Measurements from ENCODE around the gene F11R. TPM values are rescaled to one million over a fixed set of nuclear protein-coding genes. Genes with fewer than 3 reads are reported as not detected.
A peak's percentile ranks its signal among the peaks of the same experiment; 100 is the strongest.

F11R gene
- total and polyA plus RNA-seq, 3 donors from 2014 or later, result 34.5 to 54.0 (median 38.3) TPM

DNA sequence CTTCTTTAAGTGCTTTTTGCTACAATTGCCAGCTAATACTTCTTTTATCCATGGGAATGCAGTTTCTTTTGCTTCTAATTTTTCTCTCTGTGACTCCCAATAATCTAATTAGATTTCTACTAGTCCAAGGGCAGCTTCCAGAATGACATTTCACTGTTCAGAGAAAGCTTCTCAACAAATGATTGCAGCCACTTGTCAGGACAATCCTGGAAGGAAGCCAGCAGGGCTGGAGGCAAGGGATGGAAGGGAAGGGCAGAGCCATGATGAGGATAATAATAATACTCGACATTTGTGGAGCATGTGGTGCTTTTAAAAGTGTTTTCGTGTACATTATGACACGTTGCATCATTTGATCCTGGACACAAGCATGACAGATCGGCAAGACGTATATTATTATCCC is 19.4 kb downstream of the F11R start:
- H3K36me3 ChIP-seq (ENCODE audit: low read depth, missing control alignments), result no peaks in the 10 kb centered on the region
- no peak for DNase-seq
- H3K27me3 ChIP-seq, result no peaks in the 10 kb centered on the region
- 71% methylated on average over 5 of the region's 5 CpGs for WGBS, 2 donors
- no peak overlapping the region for H3K27ac ChIP-seq
- TF ChIP-seq POLR2A (IDR thresholded peaks at IDR 0.05), result no peak
- TF ChIP-seq, protein P1, sequence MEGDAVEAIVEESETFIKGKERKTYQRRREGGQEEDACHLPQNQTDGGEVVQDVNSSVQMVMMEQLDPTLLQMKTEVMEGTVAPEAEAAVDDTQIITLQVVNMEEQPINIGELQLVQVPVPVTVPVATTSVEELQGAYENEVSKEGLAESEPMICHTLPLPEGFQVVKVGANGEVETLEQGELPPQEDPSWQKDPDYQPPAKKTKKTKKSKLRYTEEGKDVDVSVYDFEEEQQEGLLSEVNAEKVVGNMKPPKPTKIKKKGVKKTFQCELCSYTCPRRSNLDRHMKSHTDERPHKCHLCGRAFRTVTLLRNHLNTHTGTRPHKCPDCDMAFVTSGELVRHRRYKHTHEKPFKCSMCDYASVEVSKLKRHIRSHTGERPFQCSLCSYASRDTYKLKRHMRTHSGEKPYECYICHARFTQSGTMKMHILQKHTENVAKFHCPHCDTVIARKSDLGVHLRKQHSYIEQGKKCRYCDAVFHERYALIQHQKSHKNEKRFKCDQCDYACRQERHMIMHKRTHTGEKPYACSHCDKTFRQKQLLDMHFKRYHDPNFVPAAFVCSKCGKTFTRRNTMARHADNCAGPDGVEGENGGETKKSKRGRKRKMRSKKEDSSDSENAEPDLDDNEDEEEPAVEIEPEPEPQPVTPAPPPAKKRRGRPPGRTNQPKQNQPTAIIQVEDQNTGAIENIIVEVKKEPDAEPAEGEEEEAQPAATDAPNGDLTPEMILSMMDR (IDR thresholded peaks at IDR 0.05), result no peak
- no peaks in the 10 kb centered on the region for H3K9me3 ChIP-seq
- intact Hi-C loops (cut with DNase I; ENCODE audit: low total_unique reads), result no loop called here
- no peaks in the 10 kb centered on the region for H3K4me1 ChIP-seq
- H3K4me3 ChIP-seq, result no peak overlapping the region

DNA sequence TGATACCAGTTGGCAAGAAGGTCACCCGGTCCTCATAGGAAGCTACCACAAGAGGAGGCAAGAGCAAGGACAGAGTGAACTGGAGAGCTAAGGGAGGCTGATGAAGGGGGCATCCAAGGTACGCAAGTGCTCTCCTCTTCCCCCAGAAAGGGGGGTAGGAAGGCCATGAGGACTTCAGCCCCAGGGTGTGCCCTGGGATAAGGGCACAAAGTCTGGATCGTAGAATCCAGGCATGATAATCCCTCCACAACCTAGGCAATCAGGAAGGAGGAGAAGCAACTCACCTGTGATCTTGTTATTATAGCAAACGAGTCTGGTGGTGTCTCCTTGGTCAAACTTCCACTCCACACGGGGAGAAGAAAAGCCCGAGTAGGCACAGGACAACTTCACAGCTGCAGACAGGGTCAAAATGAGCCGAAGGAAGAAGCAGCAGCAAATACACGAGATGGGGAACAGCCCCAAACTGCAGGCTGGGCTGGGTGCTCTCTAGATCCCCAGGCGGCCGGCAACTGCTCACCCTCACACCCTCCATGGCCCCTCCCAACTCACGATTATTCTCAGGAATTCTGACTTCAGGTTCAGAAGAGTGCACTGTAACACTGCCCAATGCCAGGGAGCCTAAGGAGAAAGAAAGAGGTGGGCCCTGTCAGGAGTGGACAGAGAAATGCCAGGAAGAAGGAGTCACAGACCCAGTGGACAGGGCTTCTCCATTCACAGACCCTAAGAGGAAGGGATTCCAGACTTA is 20.0 kb downstream of the F11R start:
- Histone ChIP-seq H3K9me3 (no peaks in the 10 kb centered on the region), H3K4me1 (no peaks in the 10 kb centered on the region), H3K27me3 (no peaks in the 10 kb centered on the region), H3K4me3 (no peak overlapping the region), H3K36me3 (ENCODE audit: low read depth, missing control alignments) (no peaks in the 10 kb centered on the region), H3K27ac (no peak overlapping the region)
- no peak for TF ChIP-seq POLR2A (IDR thresholded peaks at IDR 0.05)
- TF ChIP-seq, protein P1 (IDR thresholded peaks at IDR 0.05), result no peak
- no peak for DNase-seq
- intact Hi-C loops (cut with DNase I; ENCODE audit: low total_unique reads), result no loop called here
- 82 to 83% methylated on average over 11 of the region's 11 CpGs for WGBS, 2 donors

DNA sequence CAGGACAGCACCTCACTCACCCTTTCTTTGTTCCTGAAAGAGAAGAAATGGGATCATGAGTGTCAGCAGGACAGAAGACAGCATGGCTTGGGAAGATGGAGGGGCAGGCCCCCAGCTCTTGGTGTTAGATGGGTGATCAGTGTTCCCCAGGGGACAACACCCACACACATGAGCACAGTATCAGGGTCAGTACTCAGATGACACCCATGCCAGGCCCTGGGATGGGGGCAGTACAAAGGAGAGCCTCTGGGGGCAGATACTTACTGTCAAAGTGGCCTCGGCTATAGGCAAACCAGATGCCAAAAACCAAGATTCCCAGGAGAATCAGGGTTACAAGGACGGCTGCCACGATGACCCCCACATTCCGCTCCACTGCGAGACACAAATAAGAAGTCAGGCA is 21.6 kb downstream of the F11R start:
- intact Hi-C loops (cut with DNase I; ENCODE audit: low total_unique reads), result loop anchor here (10.0 kb wide), 1 partner anchor 95 kb away; the partner anchor contains the start of gene KLHDC9
- H3K36me3 ChIP-seq (ENCODE audit: low read depth, missing control alignments), result no peaks in the 10 kb centered on the region
- TF ChIP-seq POLR2A (IDR thresholded peaks at IDR 0.05), result no peak
- TF ChIP-seq, protein P1 (IDR thresholded peaks at IDR 0.05), result no peak
- no peaks in the 10 kb centered on the region for H3K4me1 ChIP-seq
- H3K9me3 ChIP-seq, result no peaks in the 10 kb centered on the region
- no peak overlapping the region for H3K4me3 ChIP-seq
- no peak for DNase-seq
- no peak overlapping the region for H3K27ac ChIP-seq
- 68 to 91% methylated on average over 5 of the region's 5 CpGs for WGBS, 2 donors
- no peaks in the 10 kb centered on the region for H3K27me3 ChIP-seq

DNA sequence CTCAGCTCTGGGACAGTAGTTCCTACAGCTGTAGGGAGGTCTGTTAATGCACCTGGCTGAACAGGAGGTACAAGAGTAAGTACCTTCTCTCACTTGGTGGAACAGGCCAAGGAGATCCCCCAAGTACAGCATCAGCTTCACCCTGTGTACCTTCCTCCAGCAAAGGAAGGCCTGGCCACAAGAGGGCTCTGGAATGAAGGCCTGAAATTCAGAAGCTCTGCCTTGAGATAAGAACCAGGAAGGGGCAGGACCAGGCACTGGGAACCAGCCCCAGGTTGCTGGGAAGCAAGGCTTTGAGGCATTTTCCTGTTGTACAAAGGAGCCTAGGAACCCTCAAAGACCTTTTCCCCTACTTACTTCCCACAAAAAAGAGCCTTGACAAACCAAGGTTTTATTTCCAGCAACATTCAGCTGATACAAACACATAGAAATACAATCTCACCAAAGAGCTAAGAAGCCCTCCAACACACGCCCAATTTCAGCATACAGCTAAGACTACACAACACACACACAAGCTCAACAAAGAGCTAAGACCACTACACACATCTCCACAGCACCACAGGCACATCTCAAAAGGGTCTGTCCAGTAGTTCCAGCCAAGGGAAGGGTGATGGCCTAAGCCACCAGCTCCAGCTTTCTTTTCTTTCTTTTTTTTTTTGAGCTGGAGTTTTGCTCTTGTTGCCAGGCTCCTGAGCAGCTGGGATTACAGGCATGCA is 23.5 kb downstream of the F11R start:
- Histone ChIP-seq H3K4me3 (no peak overlapping the region), H3K27me3 (no peaks in the 10 kb centered on the region), H3K27ac (peak overlapping the region in 1 of 2 donors; percentile 30), H3K4me1 (no peaks in the 10 kb centered on the region), H3K36me3 (ENCODE audit: low read depth, missing control alignments) (no peaks in the 10 kb centered on the region), H3K9me3 (no peaks in the 10 kb centered on the region)
- peak; percentile 79 for DNase-seq
- intact Hi-C loops (cut with DNase I; ENCODE audit: low total_unique reads), result loop anchor here (10.0 kb wide), 1 partner anchor 97 kb away; the partner anchor contains the start of gene KLHDC9
- no peak for TF ChIP-seq POLR2A (IDR thresholded peaks at IDR 0.05)
- TF ChIP-seq, protein P1 (IDR thresholded peaks at IDR 0.05), result peak; percentile 40 to 57 (median 49)
- WGBS, 2 donors, result 70 to 86% methylated on average over 1 of the region's 1 CpG

Data from testis (tissue), 3 donors.